D721Med (cell line): ENCODE measurements around the gene ZNF821.

ENCODE experiments used
- DNase-seq: peaks from one replicate; pipeline ENCODE4 v3.0.0; 2011; ENCODE audit warnings: low spot score; ENCODE audit not compliant: insufficient read length
- FAIRE-seq: peaks from 2 replicates; lab custom pipeline; 2011; peaks lifted over from hg19 to GRCh38; lab: Jason Lieb, UNC
- CTCF ChIP-seq: IDR thresholded peaks from 2 replicates; pipeline ENCODE4 v1.5.1; 2012; ENCODE audit warnings: mild to moderate bottlenecking, control low read depth; ENCODE audit not compliant: insufficient read depth; ENCODE audit errors: missing control alignments

Gene ZNF821

GRCh38 chr16:71927787-71928186 lies 43.8 kb upstream of the ZNF821 start:
- no peak for FAIRE-seq
- TF ChIP-seq CTCF: no peak

GRCh38 chr16:71927383-71927782 lies 43.4 kb upstream of the ZNF821 start:
- FAIRE-seq: no peak
- no peak for DNase-seq
- no peak for TF ChIP-seq CTCF

More at GRCh38 chr16:71927787-71928186, 43.8 kb upstream of the ZNF821 start:
- DNase-seq: no peak

GRCh38 chr16:71924710-71925109 lies 40.7 kb upstream of the ZNF821 start:
- FAIRE-seq (no peak), DNase-seq (no peak)
- no peak for TF ChIP-seq CTCF

- DNase-seq (no peak), FAIRE-seq (no peak)
- TF ChIP-seq CTCF: no peak
These were observed 40.1 kb upstream of the ZNF821 start for GRCh38 chr16:71923941-71924690.

- TF ChIP-seq CTCF: no peak
- FAIRE-seq (no peak), DNase-seq (no peak)
These were observed 36.7 kb upstream of the ZNF821 start for GRCh38 chr16:71920658-71921057.

- no peak for TF ChIP-seq CTCF
- FAIRE-seq: no peak
- DNase-seq: no peak
These were observed 35.1 kb upstream of the ZNF821 start for GRCh38 chr16:71919035-71919434.

- FAIRE-seq: no peak
- no peak for TF ChIP-seq CTCF
These were observed 33.9 kb upstream of the ZNF821 start for GRCh38 chr16:71917900-71918299.

More at GRCh38 chr16:71917900-71918299, 33.9 kb upstream of the ZNF821 start:
- DNase-seq: no peak
